Ectodermal cell (in vitro differentiated cells): Measurements from ENCODE around the gene EEIG2.

Experiments used
- H3K27ac ChIP-seq: 2 replicates; pipeline ENCODE4 v1.7.0; 2013; ENCODE audit warnings: mild to moderate bottlenecking, low read depth, low read length; ENCODE audit not compliant: insufficient read depth, poor library complexity, severe bottlenecking
- H3K27me3 ChIP-seq: 2 replicates; pipeline ENCODE4 v1.7.0; 2013; ENCODE audit warnings: mild to moderate bottlenecking, low read length; ENCODE audit not compliant: insufficient read depth, control insufficient read depth, poor library complexity, severe bottlenecking
- H3K36me3 ChIP-seq: one replicate; pipeline ENCODE4 v1.7.0; 2013; ENCODE audit warnings: low read length; ENCODE audit not compliant: control insufficient read depth, insufficient read depth
- H3K4me1 ChIP-seq: one replicate; pipeline ENCODE4 v1.7.0; 2013; ENCODE audit warnings: low read length; ENCODE audit not compliant: control insufficient read depth, insufficient read depth
- H3K4me3 ChIP-seq: 2 replicates; pipeline ENCODE4 v1.7.0; 2013; ENCODE audit warnings: low read depth, low read length, control low read depth; ENCODE audit not compliant: insufficient read depth
- H3K9me3 ChIP-seq: 2 replicates; pipeline ENCODE4 v1.7.0; 2013; ENCODE audit warnings: mild to moderate bottlenecking, low read length, moderate library complexity; ENCODE audit not compliant: control insufficient read depth
- WGBS, 2 experiments: methylation state at CpG; one replicate each; pipeline ENCODE4 v1.1.7; 2013; ENCODE audit warnings: missing lambda C conversion rate in 2 of 2; 5-methylcytosine and 5-hydroxymethylcytosine counted together

The EEIG2 gene

DNA sequence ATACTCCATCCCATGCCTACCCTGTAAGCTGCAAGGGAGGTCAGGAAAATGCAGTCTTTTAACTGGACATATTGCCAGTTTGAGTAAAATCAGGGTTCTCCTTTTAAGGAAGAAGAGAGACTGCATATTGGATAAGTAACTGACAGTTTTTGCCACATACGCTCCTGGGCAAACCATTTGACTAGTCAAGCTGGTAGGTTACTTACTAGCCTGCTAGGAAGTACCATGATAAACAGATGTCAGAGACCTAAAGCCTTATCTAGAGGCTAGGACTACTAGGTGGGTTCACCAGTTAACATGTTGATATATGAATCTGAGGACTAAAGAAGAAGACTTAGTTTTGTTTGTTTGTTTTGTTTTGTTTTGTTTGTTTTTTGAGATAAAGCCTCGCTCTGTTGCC lies 33.5 kb downstream of the EEIG2 start:
- no peaks in the 10 kb centered on the region for H3K4me1 ChIP-seq
- no peaks in the 10 kb centered on the region for H3K27me3 ChIP-seq
- no peaks in the 10 kb centered on the region for H3K9me3 ChIP-seq
- no peak overlapping the region for H3K27ac ChIP-seq
- H3K4me3 ChIP-seq = no peak overlapping the region
- WGBS, 2 experiments = 93 to 94% methylated on average over 2 of the region's 2 CpGs
- no peaks in the 10 kb centered on the region for H3K36me3 ChIP-seq

DNA sequence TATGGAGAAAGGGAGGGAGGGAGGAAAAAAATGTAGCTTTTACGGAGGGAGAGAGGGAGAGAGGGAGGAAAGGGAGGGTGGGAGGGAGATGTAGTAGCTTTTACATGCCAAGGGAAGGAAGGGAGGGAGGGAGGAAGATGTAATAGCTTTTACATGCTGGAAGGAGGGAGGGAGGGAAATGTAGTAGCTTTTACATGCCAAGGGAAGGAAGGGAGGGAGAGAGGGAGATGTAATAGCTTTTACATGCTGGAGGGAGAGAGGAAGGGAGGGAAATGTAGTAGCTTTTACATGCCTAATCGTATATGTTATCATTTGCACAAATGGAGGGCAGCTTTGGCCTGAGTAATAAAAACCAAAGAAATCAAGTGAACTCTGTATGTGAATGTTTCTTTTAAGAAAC lies 35.6 kb downstream of the EEIG2 start:
- H3K27me3 ChIP-seq = no peaks in the 10 kb centered on the region
- H3K36me3 ChIP-seq = no peaks in the 10 kb centered on the region
- H3K27ac ChIP-seq = no peak overlapping the region
- H3K4me3 ChIP-seq = no peak overlapping the region
- H3K9me3 ChIP-seq = no peaks in the 10 kb centered on the region
- H3K4me1 ChIP-seq = no peaks in the 10 kb centered on the region
- WGBS, 2 experiments = 58 to 61% methylated on average over 2 of the region's 2 CpGs

DNA sequence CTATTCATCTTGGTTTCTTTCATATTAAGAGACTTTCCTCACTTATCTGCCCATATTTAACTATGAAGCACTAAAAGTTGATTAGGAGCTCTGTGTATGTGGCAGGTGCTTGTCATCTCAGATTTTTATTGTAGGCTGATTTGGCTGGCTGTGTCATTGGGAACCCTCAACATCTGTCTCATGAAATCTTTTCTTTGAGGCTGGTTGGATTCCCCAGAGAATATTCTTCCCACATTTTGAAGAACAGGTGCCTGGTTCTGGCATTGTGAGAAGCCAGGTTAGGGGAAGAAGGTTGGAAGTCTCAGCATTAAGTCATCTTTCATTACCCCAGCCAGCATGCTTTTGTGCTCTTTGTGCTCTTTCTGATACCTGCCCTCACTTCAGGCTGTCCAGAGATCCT lies 37.1 kb downstream of the EEIG2 start:
- Histone ChIP-seq H3K27me3 (no peaks in the 10 kb centered on the region), H3K4me3 (no peak overlapping the region), H3K9me3 (no peaks in the 10 kb centered on the region), H3K36me3 (no peaks in the 10 kb centered on the region), H3K27ac (no peak overlapping the region), H3K4me1 (no peaks in the 10 kb centered on the region)

GRCh38 chr1:108598340-108598739 lies 38.4 kb downstream of the EEIG2 start:
- no peak overlapping the region for H3K4me3 ChIP-seq
- no peaks in the 10 kb centered on the region for H3K27me3 ChIP-seq
- 95 to 97% methylated on average over 1 of the region's 1 CpG for WGBS, 2 experiments
- H3K27ac ChIP-seq = no peak overlapping the region
- H3K9me3 ChIP-seq = no peaks in the 10 kb centered on the region
- no peaks in the 10 kb centered on the region for H3K36me3 ChIP-seq
- no peaks in the 10 kb centered on the region for H3K4me1 ChIP-seq

- no peaks in the 10 kb centered on the region for H3K36me3 ChIP-seq
These were observed 40.6 kb downstream of the EEIG2 start for GRCh38 chr1:108600504-108600903.

DNA sequence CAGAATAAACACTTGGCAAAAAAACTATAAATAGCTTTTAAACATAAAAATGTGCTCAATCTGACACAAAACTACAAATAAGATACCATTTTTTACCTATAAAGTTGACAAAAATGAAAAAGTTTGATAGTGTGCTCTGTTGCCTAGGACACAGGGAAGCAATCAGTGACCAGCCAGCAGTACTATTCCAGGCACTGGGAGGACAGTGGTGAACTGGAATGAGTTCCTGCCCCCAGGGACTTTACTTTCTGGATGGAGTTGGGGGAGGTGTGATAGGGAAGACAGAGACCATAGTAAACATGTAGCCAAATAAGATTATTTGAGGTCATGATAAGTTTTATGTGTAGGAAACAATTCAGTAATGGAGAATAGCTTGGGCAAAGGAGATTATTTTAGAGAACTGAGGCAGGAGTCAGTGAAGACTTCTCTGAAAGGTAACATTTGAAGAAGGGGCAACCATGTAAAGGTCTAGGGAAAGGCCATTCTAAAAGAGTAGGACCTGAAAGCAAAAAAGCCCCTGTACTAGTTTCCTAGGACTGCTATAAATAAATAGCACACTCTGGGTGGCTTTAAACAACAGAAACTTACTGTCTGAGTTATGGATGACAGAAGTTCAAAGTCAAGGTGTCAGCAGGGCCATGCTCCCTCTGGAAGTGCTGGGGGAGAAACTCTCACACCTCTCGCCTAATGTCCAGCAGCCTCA lies 42.0 kb downstream of the EEIG2 start:
- WGBS, 2 experiments = 83 to 95% methylated on average over 1 of the region's 1 CpG
- no peaks in the 10 kb centered on the region for H3K36me3 ChIP-seq
- no peak overlapping the region for H3K27ac ChIP-seq

More at GRCh38 chr1:108600504-108600903, 40.6 kb downstream of the EEIG2 start:
- no peaks in the 10 kb centered on the region for H3K27me3 ChIP-seq
- WGBS, 2 experiments = 90 to 94% methylated on average over 2 to 4 of the region's 4 CpGs
- no peak overlapping the region for H3K4me3 ChIP-seq
- no peaks in the 10 kb centered on the region for H3K9me3 ChIP-seq
- no peaks in the 10 kb centered on the region for H3K4me1 ChIP-seq
- H3K27ac ChIP-seq = no peak overlapping the region

DNA sequence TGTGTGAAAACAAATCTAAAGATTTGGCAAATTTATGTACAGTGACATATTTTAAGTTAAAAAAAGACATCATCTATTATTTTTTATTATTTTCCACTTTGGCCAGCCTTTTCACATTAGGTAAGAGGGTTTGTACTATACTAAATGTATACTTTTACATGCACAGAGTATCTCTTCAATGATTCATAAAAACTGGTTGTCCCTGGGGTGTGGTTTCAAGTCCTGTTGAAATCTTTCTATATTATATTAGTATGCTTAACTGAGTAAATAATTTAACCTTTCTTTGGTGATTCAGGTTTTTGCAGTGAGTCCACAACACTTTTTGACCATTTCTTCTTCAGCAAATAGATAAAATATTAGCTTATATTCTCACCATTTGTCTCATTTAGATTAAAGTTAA lies 45.7 kb downstream of the EEIG2 start:
- Histone ChIP-seq H3K9me3 (no peaks in the 10 kb centered on the region), H3K27me3 (no peaks in the 10 kb centered on the region), H3K27ac (no peak overlapping the region), H3K4me3 (no peak overlapping the region), H3K36me3 (no peaks in the 10 kb centered on the region), H3K4me1 (no peaks in the 10 kb centered on the region)

More for the DNA sequence above, 42.0 kb downstream of the EEIG2 start:
- Histone ChIP-seq H3K4me3 (no peak overlapping the region), H3K9me3 (no peaks in the 10 kb centered on the region), H3K27me3 (no peaks in the 10 kb centered on the region), H3K4me1 (no peaks in the 10 kb centered on the region)

DNA sequence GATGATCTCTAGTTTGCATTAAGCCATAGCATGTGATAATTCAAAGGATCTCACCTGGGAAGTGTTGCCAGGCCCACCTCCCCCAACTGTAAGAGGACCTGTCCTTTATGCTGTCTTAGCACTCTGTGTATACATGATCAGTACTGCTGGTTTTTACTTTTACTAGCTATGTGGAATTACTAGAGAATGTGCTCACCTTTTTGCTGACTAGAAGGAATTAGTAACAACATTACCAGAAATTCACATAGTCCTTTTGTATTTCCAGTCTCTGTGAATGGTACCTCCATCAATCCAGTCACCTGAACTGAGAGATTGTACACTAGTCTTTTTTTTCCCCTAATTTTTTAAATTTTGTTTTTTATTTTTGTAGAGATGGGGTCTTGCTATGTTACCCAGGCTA lies 46.6 kb downstream of the EEIG2 start:
- Histone ChIP-seq H3K36me3 (no peaks in the 10 kb centered on the region), H3K27me3 (no peaks in the 10 kb centered on the region), H3K4me1 (no peaks in the 10 kb centered on the region), H3K27ac (no peak overlapping the region), H3K4me3 (no peak overlapping the region), H3K9me3 (no peaks in the 10 kb centered on the region)

- no peak overlapping the region for H3K27ac ChIP-seq
- WGBS, 2 experiments = 86 to 89% methylated on average over 11 of the region's 11 CpGs
- H3K36me3 ChIP-seq = no peaks in the 10 kb centered on the region
These were observed 49.7 kb downstream of the EEIG2 start for GRCh38 chr1:108609483-108610049.

More at GRCh38 chr1:108609483-108610049, 49.7 kb downstream of the EEIG2 start:
- H3K27me3 ChIP-seq = no peaks in the 10 kb centered on the region
- H3K9me3 ChIP-seq = no peaks in the 10 kb centered on the region
- H3K4me3 ChIP-seq = no peak overlapping the region
- no peaks in the 10 kb centered on the region for H3K4me1 ChIP-seq
